GM21576 (cell line): Measurements from ENCODE around the gene SELENON.

ENCODE experiments used
- ATAC-seq: cut with Tn5 transposase; IDR thresholded peaks from one replicate; pipeline ENCODE4 v1.9.1; 2021; ENCODE audit warnings: mild to moderate bottlenecking, moderate library complexity; ENCODE audit not compliant: unreplicated experiment

SELENON gene, protein sequence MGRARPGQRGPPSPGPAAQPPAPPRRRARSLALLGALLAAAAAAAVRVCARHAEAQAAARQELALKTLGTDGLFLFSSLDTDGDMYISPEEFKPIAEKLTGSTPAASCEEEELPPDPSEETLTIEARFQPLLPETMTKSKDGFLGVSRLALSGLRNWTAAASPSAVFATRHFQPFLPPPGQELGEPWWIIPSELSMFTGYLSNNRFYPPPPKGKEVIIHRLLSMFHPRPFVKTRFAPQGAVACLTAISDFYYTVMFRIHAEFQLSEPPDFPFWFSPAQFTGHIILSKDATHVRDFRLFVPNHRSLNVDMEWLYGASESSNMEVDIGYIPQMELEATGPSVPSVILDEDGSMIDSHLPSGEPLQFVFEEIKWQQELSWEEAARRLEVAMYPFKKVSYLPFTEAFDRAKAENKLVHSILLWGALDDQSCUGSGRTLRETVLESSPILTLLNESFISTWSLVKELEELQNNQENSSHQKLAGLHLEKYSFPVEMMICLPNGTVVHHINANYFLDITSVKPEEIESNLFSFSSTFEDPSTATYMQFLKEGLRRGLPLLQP

DNA sequence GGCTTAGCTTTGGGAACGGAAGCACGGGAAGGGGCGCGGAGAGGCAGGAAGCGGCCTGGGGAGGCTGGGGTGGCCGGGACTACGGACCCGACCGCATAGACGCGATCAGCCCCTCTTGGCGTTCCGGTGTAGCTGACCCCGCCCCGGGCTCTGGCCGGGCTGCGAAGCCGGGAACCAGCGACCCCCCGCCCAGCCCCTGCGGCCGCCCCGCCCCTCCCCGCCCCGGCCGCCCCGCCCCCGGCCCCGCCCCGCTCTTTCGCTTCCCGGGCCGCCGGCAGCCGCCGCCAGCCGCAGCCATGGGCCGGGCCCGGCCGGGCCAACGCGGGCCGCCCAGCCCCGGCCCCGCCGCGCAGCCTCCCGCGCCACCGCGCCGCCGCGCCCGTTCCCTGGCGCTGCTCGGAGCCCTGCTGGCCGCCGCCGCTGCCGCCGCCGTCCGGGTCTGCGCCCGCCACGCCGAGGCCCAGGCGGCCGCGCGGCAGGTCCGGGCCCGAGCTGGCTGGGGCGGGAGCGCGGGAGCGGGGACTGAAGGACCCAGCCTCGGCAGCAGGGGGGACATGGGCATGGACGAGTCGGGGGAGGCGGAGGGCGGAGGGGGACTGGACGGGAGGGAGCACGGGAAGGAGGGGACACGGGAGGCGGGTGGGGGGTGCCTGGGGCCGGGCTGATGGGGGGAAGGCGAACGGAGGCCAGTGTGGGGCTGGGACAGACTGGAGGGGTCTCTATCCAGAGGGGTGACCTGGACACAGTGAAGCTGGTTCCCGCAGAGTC lies at the start of gene SELENON:
SELENON (plus strand) TSS at position 259 of the 768 bp plus-strand sequence; CDS start at position 297, 38 bp downstream.
- no peak for ATAC-seq

DNA sequence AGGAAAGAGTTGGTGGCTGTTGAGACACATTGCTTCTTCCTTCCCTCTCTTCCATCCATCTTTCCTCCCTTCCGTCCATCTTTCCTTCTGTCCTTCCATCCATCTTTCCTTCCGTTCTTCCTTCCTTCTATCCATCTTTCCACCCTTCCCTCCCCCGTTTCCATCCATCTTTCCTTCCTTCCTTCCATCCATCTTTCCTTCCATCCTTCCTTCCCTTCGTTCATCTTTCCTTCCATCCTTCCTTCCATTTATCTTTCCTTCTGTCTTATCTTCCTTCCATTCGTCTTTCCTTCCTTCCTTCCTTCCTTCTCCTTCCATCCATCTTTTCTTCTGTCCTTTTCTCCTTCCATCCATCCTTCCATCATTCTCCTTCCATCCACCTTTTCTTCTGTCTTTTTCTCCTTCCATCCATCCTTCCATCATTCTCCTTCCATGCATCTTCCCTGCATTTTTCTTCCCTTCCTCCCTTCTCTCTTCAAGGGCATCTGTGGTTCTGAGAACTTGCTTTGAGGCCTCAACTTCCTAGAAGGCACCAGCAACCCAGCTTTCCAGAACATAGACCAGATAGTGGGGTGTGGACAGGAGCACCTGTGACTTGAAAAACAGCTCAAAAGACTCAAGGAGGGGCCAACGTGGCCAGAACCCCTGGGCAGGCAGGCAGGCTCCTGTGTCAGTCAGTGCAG lies 48.9 kb upstream of the SELENON start:
- ATAC-seq = no peak

GRCh38 chr1:25754470-25755181 lies 45.4 kb upstream of the SELENON start:
- no peak for ATAC-seq

- ATAC-seq = no peak
Observed at GRCh38 chr1:25755475-25756125, 44.4 kb upstream of the SELENON start.

DNA sequence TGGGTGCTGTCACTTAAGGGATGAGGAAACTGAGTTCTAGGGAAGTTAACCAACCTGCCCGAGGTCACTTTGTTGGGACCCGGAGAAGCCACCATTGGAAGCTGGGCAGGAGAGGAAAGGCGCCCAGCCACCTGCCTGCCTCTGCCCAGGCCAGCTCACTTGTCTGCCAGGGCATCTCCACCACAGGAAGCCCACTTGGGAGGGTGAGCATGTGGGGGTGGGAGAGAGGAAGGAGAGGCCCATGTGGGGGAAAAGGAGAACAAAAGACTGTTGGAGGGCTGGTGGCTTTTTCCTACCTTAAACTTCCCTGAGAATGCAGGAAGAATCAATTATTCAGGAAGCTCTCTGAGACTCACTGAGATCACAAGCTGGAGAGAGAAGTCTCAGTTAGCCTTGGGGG lies 43.8 kb upstream of the SELENON start:
- no peak for ATAC-seq

DNA sequence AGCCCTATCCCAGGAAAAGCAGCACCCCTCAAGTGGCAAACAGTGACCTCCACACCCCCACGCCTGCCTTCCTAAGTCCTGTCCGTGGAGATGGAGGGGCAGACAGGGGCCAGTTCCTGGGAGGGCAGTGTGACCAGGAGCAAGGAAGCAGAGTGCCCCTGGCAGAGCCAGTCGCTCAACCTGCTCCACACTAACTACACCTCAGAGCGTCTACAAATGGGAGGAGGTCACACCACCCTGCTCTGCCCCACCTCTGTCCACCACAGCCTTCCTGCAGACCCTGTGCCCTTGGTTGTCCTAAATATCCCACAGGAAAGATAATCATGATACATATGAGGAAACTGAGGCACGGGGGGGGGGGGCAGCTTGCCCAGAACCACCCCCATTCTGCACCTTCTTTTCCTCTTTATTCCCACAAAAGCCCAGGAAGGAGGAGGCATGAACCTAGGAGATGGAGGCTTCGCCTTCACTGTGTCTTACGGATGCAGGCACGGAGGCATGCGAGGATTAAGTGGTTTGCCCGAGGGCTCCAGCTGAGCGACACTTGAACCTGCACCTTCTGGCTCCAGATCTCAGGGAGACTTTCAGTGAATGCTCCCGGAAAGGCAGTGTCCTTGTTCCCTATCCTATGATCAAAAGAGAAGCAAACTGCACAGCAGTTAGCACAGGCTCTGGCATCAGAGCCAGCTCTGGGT lies 42.7 kb upstream of the SELENON start:
- no peak for ATAC-seq

DNA sequence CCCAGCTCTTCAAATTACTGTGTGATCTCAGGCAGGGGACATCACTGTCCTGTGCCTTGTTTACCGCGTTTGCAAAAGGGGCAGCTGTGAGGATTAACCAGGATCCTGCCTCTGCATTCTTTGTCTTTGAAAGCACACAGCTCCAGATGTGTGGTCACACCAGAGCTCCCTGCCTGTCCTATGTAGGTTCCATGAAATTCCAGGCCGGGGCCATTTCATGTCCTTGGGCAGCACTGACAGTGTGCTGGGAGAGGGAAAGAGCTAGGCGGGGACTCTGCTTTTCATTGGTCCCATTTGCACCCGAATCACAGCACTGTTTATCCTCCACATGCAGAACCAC lies 42.2 kb upstream of the SELENON start:
- no peak for ATAC-seq

DNA sequence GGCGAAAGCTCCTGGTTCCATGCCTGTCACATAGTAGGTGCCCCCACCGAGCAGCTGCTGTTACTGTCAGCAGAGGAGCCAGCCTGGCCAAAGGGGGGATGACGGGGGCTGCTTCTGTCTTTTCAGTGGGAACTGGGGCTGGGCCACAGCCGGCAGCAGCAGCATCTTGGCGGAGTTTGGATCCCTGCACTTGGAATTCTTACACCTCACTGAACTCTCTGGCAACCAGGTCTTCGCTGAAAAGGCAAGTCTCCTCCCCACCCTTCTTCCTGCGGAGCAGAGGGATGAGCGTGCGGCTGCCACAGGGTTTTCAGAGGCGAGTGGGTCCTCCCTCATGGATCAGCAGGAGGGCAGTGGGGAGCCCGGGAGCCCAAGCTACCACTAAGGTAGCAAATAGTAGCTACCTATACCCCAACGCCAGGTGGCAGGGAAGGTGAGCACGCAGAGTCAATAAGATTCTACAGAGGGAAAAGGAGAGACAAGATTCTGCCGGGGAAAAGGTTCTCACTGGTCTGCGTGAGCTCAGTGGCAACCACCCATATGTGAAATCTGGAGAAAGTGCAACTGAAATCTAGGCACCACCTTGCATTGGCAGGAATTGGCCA lies 41.4 kb upstream of the SELENON start:
- ATAC-seq = no peak

GRCh38 chr1:25760122-25760719 lies 39.8 kb upstream of the SELENON start:
- ATAC-seq = no peak

- ATAC-seq = no peak
Observed at GRCh38 chr1:25760871-25761270, 39.1 kb upstream of the SELENON start.

- ATAC-seq = no peak
Observed at GRCh38 chr1:25763493-25763892, 36.5 kb upstream of the SELENON start.

DNA sequence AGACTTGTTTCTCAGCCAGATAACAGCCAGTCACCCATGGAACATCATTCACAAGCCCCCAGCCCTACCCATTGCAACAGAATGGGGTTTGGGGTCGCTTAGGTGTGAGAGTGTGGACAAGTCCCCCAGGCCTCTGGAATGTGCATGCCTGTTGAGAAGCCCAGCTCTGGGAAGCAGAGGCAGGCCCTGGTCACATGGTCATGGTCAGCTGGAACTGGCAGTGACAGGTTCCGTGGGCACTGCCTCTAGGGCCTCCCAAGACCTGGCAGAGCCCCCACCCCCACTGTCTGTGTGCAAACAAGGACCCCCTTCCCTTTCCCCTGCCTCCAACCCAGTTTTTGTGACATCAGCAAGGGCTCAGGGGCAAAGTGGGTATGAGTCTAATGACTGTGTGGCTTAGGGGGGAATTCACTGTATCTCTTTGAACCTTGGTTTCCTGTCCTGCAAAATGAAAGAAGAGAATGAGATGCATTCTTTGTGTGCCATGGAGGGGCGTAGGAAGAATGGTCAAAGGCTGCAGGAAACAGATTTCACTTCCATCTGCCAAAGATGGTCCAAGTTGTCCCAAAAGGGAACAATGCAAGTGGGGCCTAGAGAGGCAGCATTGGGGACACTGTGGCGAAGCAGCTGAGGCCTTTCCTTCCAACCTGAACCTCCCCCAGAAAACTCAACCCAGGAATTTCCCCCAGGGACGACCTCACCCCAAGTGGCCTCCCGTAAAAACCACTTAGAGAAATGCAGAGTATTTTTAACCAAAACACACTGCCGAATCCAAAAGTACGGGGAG lies 34.7 kb upstream of the SELENON start:
- no peak for ATAC-seq

DNA sequence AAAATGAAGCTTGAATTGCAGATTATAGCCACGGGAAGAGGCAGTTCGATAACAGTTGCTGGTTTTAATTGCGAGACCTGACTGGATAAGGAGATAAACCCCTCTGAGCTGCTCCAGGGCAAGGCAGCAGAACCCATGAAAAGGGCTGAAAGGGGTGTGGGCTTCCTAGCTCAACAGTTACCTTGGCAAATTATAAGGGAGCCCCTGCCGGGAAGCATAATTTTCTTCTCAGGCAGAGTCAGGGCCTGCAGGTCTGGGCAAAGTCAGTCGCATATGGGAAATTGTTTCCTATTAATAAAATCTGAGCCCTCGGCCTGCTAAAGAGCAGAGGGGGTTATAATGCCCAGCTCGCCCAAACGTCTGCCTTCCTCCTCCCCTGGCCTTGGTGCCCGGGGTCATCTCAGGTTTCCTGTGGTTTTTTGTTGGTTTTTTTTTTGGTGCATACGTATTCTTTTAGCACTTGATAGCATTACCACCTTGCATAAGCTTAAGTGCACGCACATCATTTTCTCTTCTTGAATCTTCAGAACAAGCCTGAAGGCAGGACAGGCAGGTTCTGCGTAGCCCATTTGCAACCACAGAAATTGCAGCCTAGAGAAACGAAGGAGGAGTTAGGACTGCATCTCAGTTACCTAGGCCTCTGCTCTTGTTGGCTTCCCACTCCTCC lies 33.9 kb upstream of the SELENON start:
- ATAC-seq = no peak

GRCh38 chr1:25766721-25767436 lies 33.1 kb upstream of the SELENON start:
- ATAC-seq = no peak

DNA sequence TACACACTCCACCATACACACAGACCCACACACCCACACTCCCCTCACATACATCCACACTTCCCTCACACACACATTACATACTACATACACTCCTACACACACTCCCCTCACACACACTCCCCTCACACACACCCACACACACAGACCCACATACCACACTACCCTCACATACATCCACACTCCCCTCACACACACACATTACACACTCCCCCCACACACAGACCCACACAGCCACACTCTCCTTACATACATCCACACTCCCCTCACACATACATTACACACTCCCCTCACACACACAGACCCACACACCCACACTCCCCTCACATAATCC lies 32.6 kb upstream of the SELENON start:
- no peak for ATAC-seq

GRCh38 chr1:25768999-25769398 lies 31.0 kb upstream of the SELENON start:
- no peak for ATAC-seq
